WTC11 (cell line): Measurements from ENCODE around the gene ARHGAP40. TPM values are rescaled to one million over a fixed set of nuclear protein-coding genes. Genes with fewer than 3 reads are reported as not detected.

Experiments
- ATAC-seq: fragments of 200-7000 bp; cut with Tn5 transposase; 2 replicates; pipeline ENCODE4 v1.10.0; 2021; ENCODE audit warnings: mild to moderate bottlenecking, moderate library complexity
- CTCF ChIA-PET: fragments of 300-600 bp; sonication (Branson Sonifier 250); formaldehyde crosslinking; loops from one replicate; lab custom pipeline; 2021; ENCODE audit warnings: antibody characterized with exemption; lab: Charles Lee
- POLR2A ChIA-PET: fragments of 350-600 bp; sonication (Branson Sonifier 250); formaldehyde crosslinking; loops from one replicate; lab custom pipeline; 2021; ENCODE audit warnings: antibody characterized with exemption; lab: Charles Lee
- DNase-seq: peaks from one replicate; pipeline ENCODE4 v3.0.0; 2021; ENCODE audit warnings: low spot score
- H3K27ac Mint-ChIP-seq: 2 replicates; pipeline ENCODE4 v1.8.0; 2021; ENCODE audit warnings: mixed read lengths
- H3K27me3 Mint-ChIP-seq: 2 replicates; pipeline ENCODE4 v1.8.0; 2021; ENCODE audit warnings: low read depth, mild to moderate bottlenecking, moderate library complexity, mixed read lengths
- H3K36me3 Mint-ChIP-seq: 2 replicates; pipeline ENCODE4 v1.8.0; 2021; ENCODE audit warnings: mixed read lengths
- H3K4me1 Mint-ChIP-seq: 2 replicates; pipeline ENCODE4 v1.8.0; 2022; ENCODE audit warnings: mixed read lengths
- H3K4me3 Mint-ChIP-seq: 2 replicates; pipeline ENCODE4 v1.8.0; 2021; ENCODE audit warnings: mild to moderate bottlenecking, moderate library complexity, mixed read lengths
- H3K9me3 Mint-ChIP-seq: 2 replicates; pipeline ENCODE4 v1.8.0; 2021; ENCODE audit warnings: mixed read lengths
- AFF4 ChIP-seq: sonication (generic); formaldehyde crosslinking; IDR thresholded peaks from 2 replicates; pipeline ENCODE4 v1.8.1; 2023; ENCODE audit warnings: mild to moderate bottlenecking, missing genetic modification reagents, borderline replicate concordance
- CDX4 ChIP-seq: fragments of 250-450 bp; sonication (Bioruptor Pico); IDR thresholded peaks from 2 replicates; pipeline ENCODE4 v1.9.0; 2021; ENCODE audit warnings: moderate library complexity, mild to moderate bottlenecking, inconsistent platforms, borderline replicate concordance
- CREB1 ChIP-seq: sonication (generic); formaldehyde crosslinking; IDR thresholded peaks from 2 replicates; pipeline ENCODE4 v1.8.0; 2023; ENCODE audit warnings: mild to moderate bottlenecking, missing genetic modification reagents
- CTCF ChIP-seq: fragments of 200-600 bp; IDR thresholded peaks from 2 replicates; pipeline ENCODE4 v1.8.0; 2022; ENCODE audit warnings: antibody characterized with exemption
- E2F1 ChIP-seq: sonication (generic); formaldehyde crosslinking; IDR thresholded peaks from 2 replicates; pipeline ENCODE4 v1.8.0; 2022; ENCODE audit warnings: mild to moderate bottlenecking, missing genetic modification reagents
- E2F4 ChIP-seq: sonication (generic); formaldehyde crosslinking; IDR thresholded peaks from 2 replicates; pipeline ENCODE4 v1.8.1; 2022; ENCODE audit warnings: low read depth, mild to moderate bottlenecking, moderate library complexity, missing genetic modification reagents, borderline replicate concordance
- ESRRA ChIP-seq: sonication (generic); formaldehyde crosslinking; IDR thresholded peaks from 2 replicates; pipeline ENCODE4 v1.8.1; 2022; ENCODE audit warnings: mild to moderate bottlenecking, missing genetic modification reagents, borderline replicate concordance
- ETV6 ChIP-seq: sonication (generic); formaldehyde crosslinking; IDR thresholded peaks from 2 replicates; pipeline ENCODE4 v1.8.1; 2022; ENCODE audit warnings: mild to moderate bottlenecking, missing genetic modification reagents
- FOXK1 ChIP-seq: sonication (generic); formaldehyde crosslinking; IDR thresholded peaks from 2 replicates; pipeline ENCODE4 v1.8.0; 2022; ENCODE audit warnings: mild to moderate bottlenecking, moderate library complexity, missing genetic modification reagents
- IRF1 ChIP-seq: sonication (generic); formaldehyde crosslinking; IDR thresholded peaks from 2 replicates; pipeline ENCODE4 v1.8.0; 2023; ENCODE audit warnings: missing genetic modification reagents
- IRF2 ChIP-seq: sonication (generic); formaldehyde crosslinking; IDR thresholded peaks from 2 replicates; pipeline ENCODE4 v1.8.0; 2022; ENCODE audit warnings: low read depth, missing genetic modification reagents, borderline replicate concordance
- JUN ChIP-seq: sonication (generic); formaldehyde crosslinking; IDR thresholded peaks from 2 replicates; pipeline ENCODE4 v1.8.0; 2023; ENCODE audit warnings: mild to moderate bottlenecking, missing genetic modification reagents
- KAT7 ChIP-seq: sonication (generic); formaldehyde crosslinking; IDR thresholded peaks from 2 replicates; pipeline ENCODE4 v1.8.1; 2023; ENCODE audit warnings: missing genetic modification reagents, mild to moderate bottlenecking, borderline replicate concordance
- MYBL2 ChIP-seq: sonication (generic); formaldehyde crosslinking; IDR thresholded peaks from 2 replicates; pipeline ENCODE4 v1.8.1; 2023; ENCODE audit warnings: mild to moderate bottlenecking, moderate library complexity, missing genetic modification reagents
- RORB ChIP-seq: fragments of 250-450 bp; sonication (Bioruptor Pico); IDR thresholded peaks from 2 replicates; pipeline ENCODE4 v1.9.0; 2021; ENCODE audit warnings: mild to moderate bottlenecking
- SMAD3 ChIP-seq: sonication (generic); formaldehyde crosslinking; IDR thresholded peaks from 2 replicates; pipeline ENCODE4 v1.8.0; 2022; ENCODE audit warnings: missing genetic modification reagents, mild to moderate bottlenecking, borderline replicate concordance
- ZBTB21 ChIP-seq: sonication (generic); formaldehyde crosslinking; IDR thresholded peaks from 2 replicates; pipeline ENCODE4 v1.8.1; 2023; ENCODE audit warnings: mild to moderate bottlenecking, missing genetic modification reagents, borderline replicate concordance
- ZNF219 ChIP-seq: sonication (generic); formaldehyde crosslinking; IDR thresholded peaks from 2 replicates; pipeline ENCODE4 v1.8.0; 2023; ENCODE audit warnings: missing genetic modification reagents, mild to moderate bottlenecking, borderline replicate concordance
- ZNF263 ChIP-seq: sonication (generic); formaldehyde crosslinking; IDR thresholded peaks from 2 replicates; pipeline ENCODE4 v1.8.1; 2022; ENCODE audit warnings: low read depth, mild to moderate bottlenecking, moderate library complexity, missing genetic modification reagents
- ZNF396 ChIP-seq: fragments of 250-450 bp; sonication (Bioruptor Pico); IDR thresholded peaks from 2 replicates; pipeline ENCODE4 v1.8.0; 2021; ENCODE audit warnings: mild to moderate bottlenecking, moderate library complexity, borderline replicate concordance
- total RNA-seq: library from RNA; stranded (reverse); gene quantifications from 3 replicates; pipeline ENCODE4 v1.2.3, GENCODE V29; 2021
- TF ChIP-seq, protein P1 (sequence below): sonication (generic); formaldehyde crosslinking; IDR thresholded peaks from 2 replicates; pipeline ENCODE4 v1.8.1; 2023; ENCODE audit warnings: mild to moderate bottlenecking, missing genetic modification reagents, moderate library complexity
- TF ChIP-seq, protein P2 (sequence below): sonication (generic); formaldehyde crosslinking; IDR thresholded peaks from 2 replicates; pipeline ENCODE4 v1.8.1; 2023; ENCODE audit warnings: mild to moderate bottlenecking, missing genetic modification reagents, moderate library complexity
- TF ChIP-seq, protein P3 (sequence below): sonication (generic); formaldehyde crosslinking; conservative IDR thresholded peaks from 2 replicates; pipeline ENCODE4 v1.8.1; 2022; ENCODE audit warnings: mild to moderate bottlenecking, missing genetic modification reagents
- TF ChIP-seq, protein P4 (sequence below): sonication (generic); formaldehyde crosslinking; IDR thresholded peaks from 2 replicates; pipeline ENCODE4 v1.8.0; 2022; ENCODE audit warnings: mild to moderate bottlenecking, missing genetic modification reagents

ARHGAP40 gene
- total RNA-seq, 1 experiment from 2014 or later, result 0.72 TPM

- ATAC-seq (no peak), DNase-seq (no peak)
- Mint-ChIP-seq H3K27me3 (peaks cover 4% of the 10 kb centered on the region), H3K27ac (no peak overlapping the region), H3K4me3 (no peak overlapping the region), H3K36me3 (no peaks in the 10 kb centered on the region), H3K4me1 (peaks cover 9% of the 10 kb centered on the region), H3K9me3 (no peaks in the 10 kb centered on the region)
- ChIA-PET CTCF (no interaction called here), POLR2A (no interaction called here)
- no peak for TF ChIP-seq E2F4 (CRISPR knock-in tag)
- TF ChIP-seq, protein P1, sequence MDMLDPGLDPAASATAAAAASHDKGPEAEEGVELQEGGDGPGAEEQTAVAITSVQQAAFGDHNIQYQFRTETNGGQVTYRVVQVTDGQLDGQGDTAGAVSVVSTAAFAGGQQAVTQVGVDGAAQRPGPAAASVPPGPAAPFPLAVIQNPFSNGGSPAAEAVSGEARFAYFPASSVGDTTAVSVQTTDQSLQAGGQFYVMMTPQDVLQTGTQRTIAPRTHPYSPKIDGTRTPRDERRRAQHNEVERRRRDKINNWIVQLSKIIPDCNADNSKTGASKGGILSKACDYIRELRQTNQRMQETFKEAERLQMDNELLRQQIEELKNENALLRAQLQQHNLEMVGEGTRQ (CRISPR knock-in tag), result no peak
- TF ChIP-seq CDX4 (CRISPR knock-in tag), result no peak
- no peak for TF ChIP-seq ZBTB21
- no peak for TF ChIP-seq KAT7
- TF ChIP-seq, protein P2, sequence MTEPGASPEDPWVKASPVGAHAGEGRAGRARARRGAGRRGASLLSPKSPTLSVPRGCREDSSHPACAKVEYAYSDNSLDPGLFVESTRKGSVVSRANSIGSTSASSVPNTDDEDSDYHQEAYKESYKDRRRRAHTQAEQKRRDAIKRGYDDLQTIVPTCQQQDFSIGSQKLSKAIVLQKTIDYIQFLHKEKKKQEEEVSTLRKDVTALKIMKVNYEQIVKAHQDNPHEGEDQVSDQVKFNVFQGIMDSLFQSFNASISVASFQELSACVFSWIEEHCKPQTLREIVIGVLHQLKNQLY (CRISPR knock-in tag), result no peak
- TF ChIP-seq SMAD3 (CRISPR knock-in tag), result no peak
- no peak for TF ChIP-seq JUN
- no peak for TF ChIP-seq ESRRA (CRISPR knock-in tag)
- TF ChIP-seq CREB1 (CRISPR knock-in tag), result no peak
- no peak for TF ChIP-seq IRF2 (CRISPR knock-in tag)
- TF ChIP-seq RORB (CRISPR knock-in tag), result no peak
- TF ChIP-seq ETV6 (CRISPR knock-in tag), result no peak
- TF ChIP-seq CTCF, result no peak
- no peak for TF ChIP-seq E2F1 (CRISPR knock-in tag)
Measured at GRCh38 chr20:38615283-38615682, 13.7 kb downstream of the ARHGAP40 start.

- H3K4me3 Mint-ChIP-seq, result no peak overlapping the region
- H3K4me1 Mint-ChIP-seq, result peaks cover 19% of the 10 kb centered on the region
- peaks cover 4% of the 10 kb centered on the region for H3K27me3 Mint-ChIP-seq
- CTCF ChIA-PET, result interaction anchor here (0.8 to 1.1 kb wide), 3 partner anchors 17 to 110 kb away, joined by 3 to 4 read pairs (median 3); no protein-coding TSS in a partner anchor
- ATAC-seq (no peak), DNase-seq (no peak)
- no peaks in the 10 kb centered on the region for H3K36me3 Mint-ChIP-seq
- POLR2A ChIA-PET, result no interaction called here
- H3K9me3 Mint-ChIP-seq, result no peaks in the 10 kb centered on the region
- no peak overlapping the region for H3K27ac Mint-ChIP-seq
- TF ChIP-seq IRF1 (CRISPR knock-in tag) (no peak), ZNF219 (CRISPR knock-in tag) (no peak), ZNF263 (no peak), ZNF396 (no peak), FOXK1 (no peak), MYBL2 (CRISPR knock-in tag) (no peak), RORB (CRISPR knock-in tag) (no peak), AFF4 (no peak), JUN (no peak)
- TF ChIP-seq, protein P3, sequence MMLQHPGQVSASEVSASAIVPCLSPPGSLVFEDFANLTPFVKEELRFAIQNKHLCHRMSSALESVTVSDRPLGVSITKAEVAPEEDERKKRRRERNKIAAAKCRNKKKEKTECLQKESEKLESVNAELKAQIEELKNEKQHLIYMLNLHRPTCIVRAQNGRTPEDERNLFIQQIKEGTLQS (CRISPR knock-in tag), result no peak
- TF ChIP-seq, protein P4, sequence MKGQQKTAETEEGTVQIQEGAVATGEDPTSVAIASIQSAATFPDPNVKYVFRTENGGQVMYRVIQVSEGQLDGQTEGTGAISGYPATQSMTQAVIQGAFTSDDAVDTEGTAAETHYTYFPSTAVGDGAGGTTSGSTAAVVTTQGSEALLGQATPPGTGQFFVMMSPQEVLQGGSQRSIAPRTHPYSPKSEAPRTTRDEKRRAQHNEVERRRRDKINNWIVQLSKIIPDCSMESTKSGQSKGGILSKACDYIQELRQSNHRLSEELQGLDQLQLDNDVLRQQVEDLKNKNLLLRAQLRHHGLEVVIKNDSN (CRISPR knock-in tag), result no peak
Measured at GRCh38 chr20:38616457-38616856, 14.8 kb downstream of the ARHGAP40 start.
